Measurements from ENCODE around the gene BMPER.

DNA sequence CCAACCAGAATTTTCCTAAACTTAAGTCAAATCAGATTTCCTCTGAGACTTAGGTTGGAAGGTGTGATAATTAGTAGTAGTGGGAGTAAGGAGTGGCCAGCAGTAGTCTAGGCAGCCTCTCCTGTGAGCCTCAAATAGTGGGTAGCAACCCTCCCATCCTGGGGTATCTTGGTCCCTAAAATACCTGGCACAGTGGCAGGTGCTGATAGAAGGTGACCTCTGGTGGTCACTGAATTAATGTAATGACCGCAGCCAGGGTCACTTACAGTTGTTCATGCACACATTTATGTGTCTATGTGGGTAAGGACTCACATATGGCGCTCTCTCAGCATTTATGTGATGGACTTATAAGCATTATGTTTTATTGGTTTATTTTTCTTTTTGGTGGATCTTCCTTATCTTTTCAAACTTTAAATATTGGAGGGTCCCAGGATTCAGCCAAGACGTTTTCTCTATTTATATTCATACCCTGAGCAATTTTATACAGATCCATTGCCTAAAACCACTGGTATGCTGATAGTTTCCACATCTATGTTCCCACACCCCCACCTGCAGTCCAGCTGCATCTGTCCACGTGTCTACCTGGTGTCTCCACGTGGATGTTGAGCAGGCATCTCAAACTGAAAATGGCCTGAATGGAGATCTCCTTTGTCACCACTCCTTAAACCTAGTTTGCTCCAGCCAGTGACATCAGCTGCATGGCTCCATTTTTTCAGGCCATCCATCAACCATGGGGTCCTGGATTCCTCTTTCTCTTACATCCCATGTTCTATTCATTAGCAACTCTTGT is 18.3 kb downstream of the BMPER start:
- TF ChIP-seq, protein P1, sequence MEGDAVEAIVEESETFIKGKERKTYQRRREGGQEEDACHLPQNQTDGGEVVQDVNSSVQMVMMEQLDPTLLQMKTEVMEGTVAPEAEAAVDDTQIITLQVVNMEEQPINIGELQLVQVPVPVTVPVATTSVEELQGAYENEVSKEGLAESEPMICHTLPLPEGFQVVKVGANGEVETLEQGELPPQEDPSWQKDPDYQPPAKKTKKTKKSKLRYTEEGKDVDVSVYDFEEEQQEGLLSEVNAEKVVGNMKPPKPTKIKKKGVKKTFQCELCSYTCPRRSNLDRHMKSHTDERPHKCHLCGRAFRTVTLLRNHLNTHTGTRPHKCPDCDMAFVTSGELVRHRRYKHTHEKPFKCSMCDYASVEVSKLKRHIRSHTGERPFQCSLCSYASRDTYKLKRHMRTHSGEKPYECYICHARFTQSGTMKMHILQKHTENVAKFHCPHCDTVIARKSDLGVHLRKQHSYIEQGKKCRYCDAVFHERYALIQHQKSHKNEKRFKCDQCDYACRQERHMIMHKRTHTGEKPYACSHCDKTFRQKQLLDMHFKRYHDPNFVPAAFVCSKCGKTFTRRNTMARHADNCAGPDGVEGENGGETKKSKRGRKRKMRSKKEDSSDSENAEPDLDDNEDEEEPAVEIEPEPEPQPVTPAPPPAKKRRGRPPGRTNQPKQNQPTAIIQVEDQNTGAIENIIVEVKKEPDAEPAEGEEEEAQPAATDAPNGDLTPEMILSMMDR (conservative IDR thresholded peaks at IDR 0.05 in 1 of 2, IDR thresholded peaks at IDR 0.05 in 1 of 2; ENCODE audit: low read depth in 1 of 2, low read length in 2 of 2), result no peak
- TF ChIP-seq EZH2 (IDR thresholded peaks at IDR 0.05; ENCODE audit: low read length, missing control alignments), result no peak
